ENCODE results near the gene PSMD9.

GRCh38 chr12:121949648-121950397, 61.2 kb downstream of the PSMD9 start:
- TF ChIP-seq CTCF (IDR thresholded peaks at IDR 0.05; ENCODE audit: borderline replicate concordance, extremely low read depth, low read length, poor library complexity, severe bottlenecking) (no peak), EZH2 (IDR thresholded peaks at IDR 0.05; ENCODE audit: borderline replicate concordance, low read depth, low read length, severe bottlenecking) (no peak)
